DMS153 treated with DMSO at 0.1 percent for 48 hours (cell line): ENCODE results near the gene ZC3H12A.

Experiments used
- DNase-seq: peaks from one replicate; lab custom pipeline; 2025; ENCODE audit not compliant: unreplicated experiment; lab: John Stamatoyannopoulos, UW

The ZC3H12A gene

DNA sequence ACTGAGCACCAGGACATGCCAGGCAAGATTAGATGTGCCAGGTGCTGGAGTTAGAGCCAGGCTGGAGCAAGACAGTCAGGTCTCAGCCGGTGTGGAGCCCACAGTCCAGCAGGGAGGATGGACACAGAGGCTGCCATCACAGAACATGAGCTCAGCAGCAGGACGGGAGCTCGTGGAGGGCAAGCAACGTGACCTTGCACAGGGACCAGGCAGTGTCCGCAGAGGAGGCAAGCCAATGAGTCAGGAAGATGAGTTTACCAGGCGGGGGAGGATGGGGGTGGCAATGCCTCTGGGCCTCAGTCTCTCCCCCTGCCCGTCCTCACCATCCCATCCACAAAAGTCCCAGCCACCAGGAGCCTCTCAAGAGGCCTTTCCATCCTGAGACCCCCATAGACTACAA is 20.7 kb upstream of the ZC3H12A start:
- DNase-seq = no peak

DNA sequence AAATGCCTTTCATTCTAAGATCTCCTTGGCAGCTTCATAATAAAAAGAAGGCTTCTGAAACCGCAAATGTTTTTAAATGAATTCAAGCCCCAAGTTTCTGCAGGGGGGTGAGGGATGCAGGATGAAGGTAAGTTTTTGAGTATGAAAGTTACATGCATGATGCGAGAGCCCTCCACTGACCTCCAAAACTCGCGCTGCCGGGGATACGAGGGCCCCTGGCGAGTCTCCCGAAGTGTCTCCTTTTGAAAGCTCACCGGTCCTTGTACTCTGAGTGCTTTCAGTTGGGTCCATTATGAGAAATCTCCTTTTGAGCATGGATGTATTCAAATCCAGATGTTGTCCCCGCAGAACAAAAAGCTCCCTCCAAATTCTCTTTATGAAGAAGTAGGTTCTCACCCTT is 18.9 kb upstream of the ZC3H12A start:
- DNase-seq = no peak

DNA sequence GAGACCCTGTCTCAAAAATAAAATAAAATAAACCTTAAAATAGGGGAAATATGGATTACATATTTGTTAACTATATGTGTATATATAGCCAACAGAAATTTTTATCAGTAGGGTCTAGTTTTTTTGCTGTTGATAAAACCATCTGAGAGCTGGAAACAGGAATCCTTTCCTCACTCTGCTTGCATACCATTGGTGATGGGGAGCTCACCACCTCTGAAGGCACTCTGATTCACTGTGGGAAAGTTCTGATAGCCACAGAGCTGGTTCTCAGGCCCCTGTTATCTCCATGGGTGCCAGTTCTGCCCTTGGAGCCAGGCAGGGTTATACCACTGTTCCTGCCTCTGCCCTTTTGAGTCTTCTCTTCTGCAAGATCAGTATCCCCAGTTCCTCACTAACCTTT is 17.8 kb upstream of the ZC3H12A start:
- DNase-seq = no peak

DNA sequence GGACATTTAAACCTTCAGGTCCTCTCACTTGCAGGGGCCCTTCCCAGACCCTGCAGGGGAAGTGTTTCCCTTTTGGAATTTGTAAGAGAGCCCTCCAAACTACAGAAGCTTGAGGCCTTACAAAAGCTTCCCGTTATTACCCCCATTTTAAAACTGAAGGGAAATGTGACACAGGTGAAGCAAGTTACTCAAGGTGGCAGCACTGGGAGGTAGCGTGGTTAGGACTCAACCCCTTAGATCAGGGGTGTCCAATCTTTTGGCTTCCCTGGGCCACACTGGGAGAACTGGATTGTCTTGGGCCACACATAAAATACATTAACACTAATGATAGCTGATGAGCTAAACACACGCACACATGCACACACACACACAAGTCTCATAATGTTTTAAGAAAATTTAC is 15.8 kb upstream of the ZC3H12A start:
- DNase-seq = no peak

DNA sequence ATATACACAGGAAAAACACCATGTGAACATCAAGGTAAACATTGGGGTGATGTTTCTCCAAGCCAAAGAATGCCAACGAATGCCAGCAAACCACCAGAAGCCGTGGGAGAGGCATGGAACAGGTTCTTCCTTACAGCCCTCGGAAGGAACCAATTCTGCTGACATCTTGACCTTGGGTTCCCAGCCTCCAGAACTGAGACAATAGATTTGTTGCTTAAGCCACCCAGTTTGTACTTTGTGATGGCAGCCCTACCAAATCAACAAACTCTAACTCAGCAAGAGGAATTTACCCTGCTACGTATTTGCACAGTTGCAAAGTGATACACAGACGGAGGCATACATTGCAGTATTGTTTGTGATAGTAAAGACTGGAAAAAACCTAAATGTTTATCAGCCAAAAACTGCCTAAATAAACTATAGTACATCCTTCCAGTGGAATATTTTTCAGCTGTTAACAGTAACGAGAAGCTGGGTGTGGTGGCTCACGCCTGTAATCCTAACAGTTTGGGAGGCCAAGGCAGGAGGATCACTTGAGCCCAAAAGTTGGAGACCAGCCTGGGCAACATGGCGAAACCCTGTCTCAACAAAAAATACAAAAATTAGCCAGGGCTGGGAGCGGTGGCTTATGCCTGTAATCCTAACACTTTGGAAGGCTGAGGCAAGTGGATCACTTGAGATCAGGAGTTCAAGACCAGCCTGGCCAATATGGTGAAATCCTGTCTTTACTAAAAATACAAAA is 12.5 kb upstream of the ZC3H12A start:
- no peak for DNase-seq

DNA sequence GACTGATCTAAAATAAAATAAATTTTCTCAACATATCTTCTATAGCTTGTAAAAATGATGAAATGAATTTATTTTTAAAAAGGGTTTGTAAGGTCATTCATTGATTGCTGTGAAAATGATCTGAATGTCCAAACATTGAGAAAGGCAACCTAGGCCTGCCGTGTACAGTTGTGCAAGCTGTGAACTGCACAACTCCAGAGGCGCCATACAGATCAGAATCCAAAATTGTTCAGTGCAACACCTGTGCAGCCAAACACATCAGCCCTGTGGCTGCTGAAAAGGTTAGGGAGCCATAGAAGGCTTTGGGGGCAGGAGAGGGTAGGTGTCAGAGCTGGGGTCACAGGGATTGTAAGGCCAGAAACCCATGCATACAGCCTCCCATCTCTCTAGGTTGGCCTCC is 9.9 kb upstream of the ZC3H12A start:
- no peak for DNase-seq

DNA sequence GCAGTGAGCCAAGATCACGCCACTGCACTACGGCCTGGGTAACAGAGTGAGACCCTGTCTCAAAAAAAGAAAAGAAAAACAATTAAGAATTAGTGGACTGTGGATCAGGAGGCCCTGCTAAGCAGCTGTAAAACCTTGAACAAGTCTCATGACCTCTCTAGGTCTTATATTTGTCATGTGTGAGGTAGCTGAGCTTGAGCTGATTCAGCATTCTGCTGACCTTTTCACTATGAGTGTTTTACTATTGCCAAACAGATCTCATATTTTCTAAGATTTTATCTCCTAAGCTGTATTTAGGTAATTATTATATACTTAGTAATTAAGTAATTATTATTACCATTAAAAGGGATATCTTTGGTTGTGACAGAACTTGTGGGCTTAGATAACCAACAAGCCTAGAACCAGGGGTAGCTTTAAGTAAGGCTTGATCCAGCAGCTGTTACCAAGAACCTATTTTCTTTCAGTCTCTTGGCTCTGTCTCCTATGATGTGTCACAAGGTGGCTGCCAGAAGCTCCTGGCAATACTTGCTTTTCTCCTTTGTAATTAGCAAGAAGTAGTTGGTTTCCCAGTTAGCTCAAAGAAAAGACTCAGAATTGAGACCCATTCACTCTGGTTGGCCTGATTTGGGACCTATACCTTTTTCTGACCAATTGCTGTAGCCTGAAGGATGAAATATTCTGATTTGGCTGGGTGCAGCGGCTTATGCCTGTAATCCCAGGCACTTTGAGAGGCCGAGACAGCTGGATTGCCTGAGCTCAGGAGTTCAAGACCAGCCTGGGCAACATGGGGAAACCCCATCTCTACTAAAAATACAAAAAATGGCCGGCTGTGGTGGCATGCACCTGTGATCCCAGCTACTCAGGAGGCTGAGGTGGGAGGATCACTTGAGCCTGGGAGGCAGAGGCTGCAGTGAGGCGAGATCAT is 8.5 kb upstream of the ZC3H12A start:
- DNase-seq = no peak

DNA sequence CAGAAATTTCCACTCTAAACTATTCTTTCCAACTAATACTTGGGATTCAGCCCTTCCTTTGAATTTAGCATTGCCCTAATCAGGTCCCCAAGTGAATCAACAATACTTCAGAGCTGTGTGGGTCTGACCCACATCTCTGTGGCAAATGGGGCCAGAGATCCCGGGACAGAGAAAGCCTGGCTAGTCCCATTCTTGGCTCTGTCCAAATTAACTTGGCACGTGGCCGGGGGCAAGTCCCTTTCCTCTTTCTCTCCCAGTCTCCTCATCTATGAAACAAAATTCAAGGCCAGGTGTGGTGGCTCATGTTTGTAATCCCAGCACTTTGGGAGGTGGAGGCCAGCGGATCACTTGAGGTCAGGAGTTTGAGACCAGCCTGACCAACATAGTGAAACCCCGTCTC is 6.3 kb upstream of the ZC3H12A start:
- no peak for DNase-seq

DNA sequence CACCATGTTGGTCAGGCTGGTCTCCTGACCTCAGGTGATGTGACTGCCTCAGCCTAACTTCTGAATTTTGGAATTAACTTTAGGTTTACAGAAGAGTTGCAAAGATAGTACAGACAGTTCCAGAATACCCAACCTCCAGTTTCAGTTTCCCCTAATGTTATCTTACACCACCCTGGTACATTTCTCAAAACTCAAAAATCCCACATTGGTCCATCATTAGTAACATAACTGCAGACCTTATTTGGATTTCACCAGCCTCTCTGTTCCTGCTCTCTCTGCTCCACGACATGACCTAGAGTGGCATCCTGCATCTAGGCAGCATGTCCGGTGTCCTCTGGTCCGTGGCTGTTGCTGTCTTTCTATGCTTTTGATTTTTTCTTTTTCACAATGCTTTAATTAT is 5.0 kb upstream of the ZC3H12A start:
- DNase-seq = no peak

DNA sequence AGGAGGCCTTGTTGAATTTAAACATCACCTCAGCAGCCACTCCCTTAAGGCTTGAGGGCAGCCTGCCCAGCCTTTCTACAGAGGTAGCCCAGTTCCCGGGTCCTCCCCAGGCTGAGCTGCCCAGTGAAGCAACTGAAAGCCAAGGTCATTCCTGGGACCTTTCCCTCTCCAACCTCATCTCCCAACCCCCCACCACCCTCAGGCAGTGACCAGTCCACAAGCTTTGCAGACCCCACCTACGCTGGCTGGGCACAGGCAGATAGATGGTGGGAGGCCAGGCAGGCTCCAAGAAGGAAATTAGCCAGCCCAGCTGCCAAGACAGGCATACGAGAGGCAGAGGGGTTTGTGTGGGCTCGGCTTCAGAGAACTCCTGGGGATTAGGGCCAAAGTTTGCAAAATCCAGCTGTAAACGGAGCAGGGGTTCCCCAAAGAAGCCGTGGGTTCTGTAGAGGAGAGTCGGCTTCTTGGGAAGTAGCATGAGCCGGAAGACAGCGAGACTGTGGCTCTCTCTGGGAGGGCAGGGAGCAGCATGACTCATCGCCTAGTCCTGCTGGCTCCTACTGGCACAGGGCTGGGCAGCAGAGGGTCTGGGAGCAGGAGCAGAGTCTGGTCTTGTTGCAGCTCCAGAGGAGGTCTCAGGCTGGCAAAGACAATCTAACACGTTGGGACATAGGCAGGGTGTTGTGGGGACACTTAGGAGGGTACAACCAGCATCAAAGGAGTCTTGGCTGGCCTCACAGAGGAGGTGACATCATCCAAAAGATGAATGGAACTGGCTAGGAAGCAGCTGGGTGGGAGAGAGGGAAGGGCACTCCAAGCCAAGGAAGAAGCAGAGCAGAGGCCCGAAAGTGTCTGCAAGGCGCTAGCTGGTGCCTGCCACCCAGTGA is 2.8 kb upstream of the ZC3H12A start:
- peak; percentile 44 for DNase-seq

DNA sequence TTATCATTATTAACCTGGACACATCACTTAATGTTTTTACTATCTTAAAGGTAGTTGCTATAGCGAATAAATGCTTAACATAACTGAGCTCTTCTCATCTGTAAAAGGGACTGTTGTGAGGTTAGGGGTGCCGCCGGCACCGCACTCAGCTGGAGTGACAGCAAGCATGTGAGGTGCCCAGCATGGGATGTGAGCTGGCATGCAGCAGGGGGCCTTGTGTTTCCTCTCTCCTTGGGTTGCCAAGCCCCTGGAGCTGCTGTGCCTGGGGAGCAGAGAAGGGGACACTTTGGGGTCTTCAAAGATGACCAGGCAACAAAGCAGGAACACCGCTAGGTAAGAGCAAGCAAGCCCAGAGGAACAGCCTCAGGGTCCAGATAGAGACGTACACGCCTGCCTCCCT is 2.1 kb upstream of the ZC3H12A start:
- no peak for DNase-seq

DNA sequence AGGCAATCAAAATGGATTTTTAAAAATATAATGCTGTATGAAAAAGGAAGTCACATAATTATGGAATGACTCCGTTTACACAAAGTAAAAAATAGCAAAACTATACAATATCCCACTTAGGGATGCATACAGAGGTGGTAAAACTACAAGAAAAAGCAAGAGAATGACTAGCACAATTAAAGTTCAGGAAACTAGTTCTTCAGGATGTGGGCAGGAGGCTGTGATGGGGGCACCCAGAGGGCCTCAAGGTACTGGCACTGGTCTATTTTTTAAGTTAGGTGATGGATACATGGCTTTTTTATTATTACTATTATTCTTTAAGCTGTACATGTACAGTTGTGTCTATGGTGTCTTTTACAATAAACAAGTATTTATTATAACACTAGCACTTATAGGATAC is 1.4 kb upstream of the ZC3H12A start:
- DNase-seq = no peak

DNA sequence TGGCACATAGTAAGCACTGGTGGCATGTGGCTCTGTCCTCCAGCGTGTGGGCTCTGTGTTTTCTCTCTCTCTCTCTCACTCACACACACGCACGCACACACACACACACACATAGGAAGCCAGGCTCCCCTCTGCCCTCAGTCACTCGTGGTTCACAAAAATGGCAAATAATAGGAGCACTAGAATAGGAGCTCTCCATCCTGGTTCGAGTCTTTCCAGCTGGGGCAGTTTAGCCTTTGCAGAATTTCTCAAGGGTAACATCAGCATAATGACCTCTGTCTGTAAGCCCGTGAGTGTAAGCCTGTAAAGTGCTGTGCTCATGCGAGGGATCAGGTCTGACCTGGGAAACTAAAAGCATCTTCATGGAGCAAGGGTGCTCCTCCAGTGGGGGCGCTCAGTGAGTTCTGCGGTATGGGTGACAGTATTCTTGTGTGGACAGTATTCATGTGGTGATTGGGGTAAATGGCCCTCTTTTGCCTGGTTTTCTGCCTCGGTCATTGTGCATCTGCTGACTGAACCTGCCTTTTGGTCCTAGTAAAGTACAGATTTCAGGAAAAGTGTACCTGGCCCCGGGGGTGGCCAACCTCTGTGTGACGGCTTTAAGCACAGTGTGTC is 842 bp upstream of the ZC3H12A start:
- no peak for DNase-seq

DNA sequence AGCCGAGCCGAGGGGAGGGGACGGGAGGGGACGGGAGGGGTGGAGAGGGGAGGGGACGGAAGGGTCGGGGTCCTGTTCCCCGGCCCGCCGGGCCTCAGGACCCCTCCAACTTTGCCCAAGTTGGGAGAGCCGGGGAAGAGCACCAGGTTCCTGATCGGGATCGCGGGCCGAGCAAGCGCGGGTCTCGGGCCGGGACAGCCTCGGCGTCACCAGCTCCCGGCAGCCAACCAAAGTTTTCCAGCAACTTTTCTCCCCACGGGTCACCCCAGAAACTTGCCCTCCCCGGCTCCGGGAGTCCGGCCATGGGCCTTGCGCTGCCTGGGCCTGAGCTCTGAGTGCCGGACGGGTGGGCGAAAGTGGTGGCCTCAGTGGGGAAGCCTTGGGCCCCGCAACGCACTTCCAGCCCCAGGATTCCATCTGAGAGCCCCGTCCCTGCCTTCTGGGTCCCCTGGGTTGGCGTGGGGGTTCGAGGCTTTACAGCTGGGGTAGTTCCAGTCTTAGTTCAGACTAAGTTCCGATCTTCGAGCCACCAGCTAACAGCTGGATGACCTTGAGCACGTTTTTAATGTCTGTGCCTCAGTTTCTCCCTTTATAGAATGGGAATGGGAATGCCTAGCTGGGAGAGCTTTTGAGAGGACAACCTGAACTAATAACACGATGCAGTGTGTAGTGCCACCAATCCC is 458 bp downstream of the ZC3H12A start:
- no peak for DNase-seq

DNA sequence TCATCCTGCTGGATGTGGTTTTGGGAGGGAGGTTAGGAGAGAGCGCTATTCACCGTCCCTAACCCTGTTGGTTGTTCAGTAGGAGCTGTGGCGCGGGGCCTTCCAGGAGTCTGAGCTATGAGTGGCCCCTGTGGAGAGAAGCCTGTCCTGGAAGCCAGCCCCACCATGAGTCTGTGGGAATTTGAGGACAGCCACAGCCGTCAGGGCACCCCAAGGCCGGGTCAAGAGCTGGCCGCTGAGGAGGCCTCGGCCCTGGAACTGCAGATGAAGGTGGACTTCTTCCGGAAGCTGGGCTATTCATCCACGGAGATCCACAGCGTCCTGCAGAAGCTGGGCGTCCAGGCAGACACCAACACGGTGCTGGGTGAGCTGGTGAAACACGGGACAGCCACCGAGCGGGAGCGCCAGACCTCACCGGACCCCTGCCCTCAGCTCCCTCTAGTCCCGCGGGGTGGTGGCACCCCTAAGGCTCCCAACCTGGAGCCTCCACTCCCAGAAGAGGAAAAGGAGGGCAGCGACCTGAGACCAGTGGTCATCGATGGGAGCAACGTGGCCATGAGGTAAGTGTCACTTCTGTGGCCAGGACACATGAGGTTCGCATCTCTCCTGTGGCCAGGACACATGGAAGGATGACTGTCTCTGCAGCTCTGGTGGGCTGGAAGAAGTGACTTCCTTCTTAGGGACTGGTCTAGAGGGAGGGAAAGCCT is 1.2 kb downstream of the ZC3H12A start:
- DNase-seq = no peak

DNA sequence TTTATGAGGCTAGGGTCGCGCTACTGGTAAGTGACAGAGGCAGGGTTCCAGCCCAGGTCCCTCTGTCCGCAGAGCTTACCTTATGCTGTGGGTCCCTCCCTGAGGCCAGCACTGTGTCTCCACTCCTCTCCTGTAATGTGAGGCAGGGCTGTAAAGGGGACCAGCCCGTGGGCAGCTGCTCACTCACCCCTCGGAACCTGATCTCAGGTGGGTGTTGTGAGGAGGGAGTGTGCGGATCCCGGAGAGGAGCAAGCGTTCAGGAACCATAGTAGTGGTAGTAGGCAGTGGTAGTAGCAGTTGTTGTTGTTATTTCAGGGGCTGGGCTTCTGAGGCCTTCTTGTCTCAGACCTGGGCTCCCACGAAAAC is 1.7 kb downstream of the ZC3H12A start:
- DNase-seq = no peak

DNA sequence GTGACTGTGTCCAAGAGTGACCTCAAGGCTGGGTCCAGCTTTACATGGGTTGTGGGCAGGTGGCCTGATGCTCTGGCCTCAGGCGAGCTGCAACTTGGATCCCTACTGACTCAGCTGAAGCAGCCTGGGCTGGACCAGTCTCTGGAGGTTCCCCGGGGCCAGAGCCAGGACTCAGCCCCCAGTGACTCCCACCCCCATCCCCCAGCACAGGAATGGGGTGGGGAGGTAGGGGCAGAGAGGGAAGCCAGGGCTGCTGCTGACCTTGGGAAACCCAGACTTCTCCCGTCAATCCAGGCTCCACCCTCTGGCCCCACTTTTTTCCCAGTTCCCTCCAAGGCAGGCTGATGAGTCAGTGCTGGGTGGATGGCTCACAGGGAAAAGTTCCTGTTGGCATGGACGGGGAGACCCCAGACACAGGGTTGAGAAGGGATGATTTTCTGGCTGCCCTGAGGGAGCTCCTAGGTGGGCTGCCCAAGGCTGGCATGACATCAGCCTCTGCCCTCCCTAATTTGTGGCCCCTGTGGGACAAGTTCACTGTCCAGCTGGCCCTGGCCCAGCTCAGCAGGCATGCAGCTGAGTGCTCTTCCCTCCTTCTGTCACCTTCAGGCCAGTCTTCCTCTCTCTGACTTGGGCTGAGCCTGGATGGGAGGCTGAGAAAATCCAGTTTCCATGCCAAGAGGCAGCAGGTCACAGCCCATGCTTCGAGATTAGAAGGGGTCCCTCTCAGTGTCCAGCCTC is 2.2 kb downstream of the ZC3H12A start:
- no peak for DNase-seq

DNA sequence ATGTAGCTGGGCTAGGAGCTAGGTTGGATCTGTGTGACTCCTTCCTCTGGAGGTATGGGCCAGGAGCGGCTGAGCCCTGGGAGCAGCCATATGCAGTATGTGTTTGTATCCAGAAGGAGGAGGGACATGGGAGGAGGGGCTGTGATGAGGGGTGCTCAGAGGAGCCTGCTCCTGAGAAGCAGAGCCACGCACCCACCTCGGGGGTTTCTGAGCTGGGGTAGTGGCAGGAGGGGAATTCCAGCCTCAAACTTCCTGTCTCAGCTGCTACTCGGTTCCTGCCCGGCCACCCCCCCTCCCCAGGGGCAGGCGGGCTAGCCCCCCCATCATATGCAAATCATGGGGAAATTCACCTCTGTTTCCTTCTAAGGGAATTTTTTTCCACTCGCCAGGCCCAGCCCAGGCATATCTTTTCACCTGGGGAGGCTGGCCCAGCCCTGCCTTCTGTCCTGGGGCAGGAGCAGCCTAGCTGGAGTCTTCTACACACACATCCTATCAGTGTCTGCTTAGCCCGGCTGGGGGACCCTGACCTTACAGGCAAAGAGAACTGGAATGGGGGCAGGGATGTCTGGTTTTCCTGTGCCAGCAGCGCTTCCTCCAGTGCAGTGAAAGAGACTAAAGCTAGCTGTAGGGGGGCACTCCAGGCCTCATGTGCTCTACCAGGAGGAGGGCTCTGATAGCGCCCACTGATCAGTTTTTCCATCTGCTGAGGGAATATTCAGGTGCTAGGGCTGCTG is 3.0 kb downstream of the ZC3H12A start:
- DNase-seq = no peak

DNA sequence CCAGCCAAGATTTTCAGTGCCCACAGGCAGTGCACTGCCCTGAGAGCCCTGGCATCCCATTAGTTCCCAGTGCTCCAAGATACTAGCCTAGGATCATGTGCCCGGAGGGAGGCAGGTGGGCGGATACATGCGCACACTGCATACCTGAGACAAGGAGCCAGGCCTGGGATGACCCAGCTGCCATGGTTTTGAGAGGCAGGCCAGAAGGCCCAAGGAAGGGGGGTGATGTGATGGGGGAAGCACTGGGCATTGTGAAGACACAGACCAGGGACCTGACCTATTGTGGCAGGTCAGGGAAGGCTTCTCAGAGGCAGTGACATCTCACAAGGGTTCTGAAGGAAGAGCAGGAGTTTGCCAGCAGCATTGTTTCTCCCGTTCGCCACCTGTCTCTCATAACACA is 3.6 kb downstream of the ZC3H12A start:
- no peak for DNase-seq
